OCI-LY3 (cell line): ENCODE measurements around the gene RNF220.
"Not testable (repeated sequence)": the region's sequence is repeated elsewhere in the genome, so short reads cannot be mapped to it uniquely, and the experiment has no call there.

Experiments used
- H2AFZ ChIP-seq: fragments of 200-600, 300-600 bp; shearing (Covaris generic); 2 replicates; pipeline ENCODE4 v1.6.0; 2014; ENCODE audit warnings: antibody characterized with exemption, low read depth, low read length
- H3K27ac ChIP-seq: fragments of 200-600, 300-600 bp; sonication (generic); 2 replicates; pipeline ENCODE4 v1.5.1; 2014; ENCODE audit warnings: mild to moderate bottlenecking, low read length, moderate library complexity, mixed read lengths
- H3K27me3 ChIP-seq: fragments of 200-600, 300-600 bp; sonication (generic); 2 replicates; pipeline ENCODE4 v1.6.1; 2014; ENCODE audit warnings: low read depth, low read length, mixed read lengths
- H3K36me3 ChIP-seq: fragments of 200-600, 300-600 bp; sonication (generic); replicated peaks from 2 replicates; pipeline ENCODE3; 2014; ENCODE audit warnings: low read depth, low read length, mixed read lengths
- H3K4me1 ChIP-seq: fragments of 300-600, 200-600 bp; sonication (generic); 2 replicates; pipeline ENCODE4 v1.6.1; 2014; ENCODE audit warnings: low read length, mixed read lengths
- H3K4me2 ChIP-seq: fragments of 200-600, 300-600 bp; sonication (generic); 2 replicates; pipeline ENCODE4 v1.6.1; 2014; ENCODE audit warnings: low read length, mixed read lengths
- H3K4me3 ChIP-seq: fragments of 300-600, 200-600 bp; sonication (generic); 2 replicates; pipeline ENCODE4 v1.5.1; 2014; ENCODE audit warnings: antibody characterized with exemption, mild to moderate bottlenecking, low read length, moderate library complexity
- H3K79me2 ChIP-seq: fragments of 300-600, 200-600 bp; shearing (Covaris generic); 2 replicates; pipeline ENCODE4 v1.6.1; 2014; ENCODE audit warnings: mild to moderate bottlenecking, low read length, mixed read lengths
- H3K9ac ChIP-seq: fragments of 300-600, 200-600 bp; shearing (Covaris generic); 2 replicates; pipeline ENCODE4 v1.6.0; 2014; ENCODE audit warnings: mild to moderate bottlenecking, low read length, moderate library complexity
- H3K9me3 ChIP-seq: fragments of 200-600, 300-600 bp; shearing (Covaris generic); 2 replicates; pipeline ENCODE4 v1.6.1; 2014; ENCODE audit warnings: low read length, mixed read lengths; ENCODE audit not compliant: insufficient read depth
- H4K20me1 ChIP-seq: fragments of 200-600, 300-600 bp; sonication (generic); 2 replicates; pipeline ENCODE4 v1.6.1; 2016; ENCODE audit warnings: low read length, mixed read lengths; ENCODE audit not compliant: insufficient read depth
- EZH2phosphoT487 ChIP-seq: fragments of 200-600 bp; shearing (Covaris generic); IDR thresholded peaks from 2 replicates; pipeline ENCODE4 v1.6.1; 2018; ENCODE audit warnings: antibody characterized with exemption, mixed run types, low read depth
- TF ChIP-seq, protein P1 (sequence below): fragments of 200-600, 300-600 bp; sonication (generic); IDR thresholded peaks from 2 replicates; pipeline ENCODE4 v1.5.1; 2014; ENCODE audit warnings: antibody characterized with exemption, low read length, low read depth

Gene RNF220

GRCh38 chr1:44662683-44663030, 257.6 kb downstream of the RNF220 start:
- Histone ChIP-seq H3K9me3 (no peaks in the 10 kb centered on the region), H3K36me3 (no peaks in the 10 kb centered on the region), H3K27me3 (no peaks in the 10 kb centered on the region), H3K4me1 (peaks cover 8% of the 10 kb centered on the region; the same call in 1 of the 2 replicates), H3K9ac (no peak overlapping the region), H3K27ac (no peak overlapping the region), H2AFZ (no peak overlapping the region), H3K79me2 (no peaks in the 10 kb centered on the region), H3K4me2 (no peak overlapping the region), H3K4me3 (no peak overlapping the region), H4K20me1 (no peaks in the 10 kb centered on the region)
- TF ChIP-seq EZH2phosphoT487 = no peak
- TF ChIP-seq, protein P1, sequence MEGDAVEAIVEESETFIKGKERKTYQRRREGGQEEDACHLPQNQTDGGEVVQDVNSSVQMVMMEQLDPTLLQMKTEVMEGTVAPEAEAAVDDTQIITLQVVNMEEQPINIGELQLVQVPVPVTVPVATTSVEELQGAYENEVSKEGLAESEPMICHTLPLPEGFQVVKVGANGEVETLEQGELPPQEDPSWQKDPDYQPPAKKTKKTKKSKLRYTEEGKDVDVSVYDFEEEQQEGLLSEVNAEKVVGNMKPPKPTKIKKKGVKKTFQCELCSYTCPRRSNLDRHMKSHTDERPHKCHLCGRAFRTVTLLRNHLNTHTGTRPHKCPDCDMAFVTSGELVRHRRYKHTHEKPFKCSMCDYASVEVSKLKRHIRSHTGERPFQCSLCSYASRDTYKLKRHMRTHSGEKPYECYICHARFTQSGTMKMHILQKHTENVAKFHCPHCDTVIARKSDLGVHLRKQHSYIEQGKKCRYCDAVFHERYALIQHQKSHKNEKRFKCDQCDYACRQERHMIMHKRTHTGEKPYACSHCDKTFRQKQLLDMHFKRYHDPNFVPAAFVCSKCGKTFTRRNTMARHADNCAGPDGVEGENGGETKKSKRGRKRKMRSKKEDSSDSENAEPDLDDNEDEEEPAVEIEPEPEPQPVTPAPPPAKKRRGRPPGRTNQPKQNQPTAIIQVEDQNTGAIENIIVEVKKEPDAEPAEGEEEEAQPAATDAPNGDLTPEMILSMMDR = no peak

- no peak overlapping the region for H3K4me2 ChIP-seq
- H4K20me1 ChIP-seq = no peaks in the 10 kb centered on the region
- H3K9ac ChIP-seq = no peak overlapping the region
- H3K27ac ChIP-seq = no peak overlapping the region
- H3K4me1 ChIP-seq = peaks cover 8% of the 10 kb centered on the region; the same call in 1 of the 2 replicates
- no peaks in the 10 kb centered on the region for H3K9me3 ChIP-seq
- H3K27me3 ChIP-seq = no peaks in the 10 kb centered on the region
- TF ChIP-seq EZH2phosphoT487 = no peak
- TF ChIP-seq, protein P1 = no peak
- no peaks in the 10 kb centered on the region for H3K79me2 ChIP-seq
- H3K4me3 ChIP-seq = no peak overlapping the region
- no peaks in the 10 kb centered on the region for H3K36me3 ChIP-seq
- no peak overlapping the region for H2AFZ ChIP-seq
These were observed 258.4 kb downstream of the RNF220 start for GRCh38 chr1:44663417-44663816.

DNA sequence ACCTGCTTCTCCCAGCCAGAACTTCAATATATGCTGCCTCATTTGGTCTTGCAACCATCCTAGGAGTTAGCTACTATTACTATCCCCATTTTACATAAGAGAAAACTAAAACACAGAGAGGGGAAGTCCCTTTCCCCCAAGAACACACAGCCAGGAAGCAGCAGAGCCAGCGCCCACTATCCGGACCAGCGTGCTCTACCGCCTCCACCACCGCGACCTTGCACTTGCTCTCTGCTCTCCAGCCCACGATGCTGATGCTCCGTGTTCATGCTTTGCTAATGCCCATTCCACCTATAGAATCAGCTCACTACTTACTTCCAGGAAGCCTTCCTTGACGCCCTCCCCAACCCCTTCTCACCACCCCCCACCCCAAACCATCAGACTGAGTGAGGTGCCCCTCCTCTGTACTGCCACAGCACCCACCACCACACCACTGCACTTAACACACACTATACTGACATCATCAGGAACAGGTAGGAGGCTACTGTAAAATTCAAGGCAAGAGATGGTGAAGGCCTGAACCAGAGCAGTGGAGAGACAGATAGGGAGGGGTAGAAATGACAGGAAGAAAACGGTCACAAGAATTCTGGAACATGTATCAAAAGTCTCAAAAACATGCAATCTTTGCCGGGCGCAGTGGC, 259.8 kb downstream of the RNF220 start:
- Histone ChIP-seq H3K4me2 (peak overlapping the region; percentile 69), H3K36me3 (no peaks in the 10 kb centered on the region), H3K4me1 (peaks cover 8% of the 10 kb centered on the region; the same call in 1 of the 2 replicates), H3K9ac (no peak overlapping the region), H3K4me3 (peak overlapping the region; percentile 59), H3K27ac (no peak overlapping the region), H3K79me2 (no peaks in the 10 kb centered on the region), H4K20me1 (no peaks in the 10 kb centered on the region), H2AFZ (peak overlapping the region; percentile 52), H3K9me3 (no peaks in the 10 kb centered on the region), H3K27me3 (no peaks in the 10 kb centered on the region)
- TF ChIP-seq, protein P1 = no peak
- TF ChIP-seq EZH2phosphoT487 = no peak

GRCh38 chr1:44666719-44667118, 261.7 kb downstream of the RNF220 start:
- not testable (repeated sequence) for H3K36me3 ChIP-seq, H3K9me3 ChIP-seq, H3K9ac ChIP-seq, H2AFZ ChIP-seq, H3K4me3 ChIP-seq, H3K27me3 ChIP-seq, H4K20me1 ChIP-seq, H3K4me1 ChIP-seq, H3K4me2 ChIP-seq, H3K27ac ChIP-seq, H3K79me2 ChIP-seq
